ENCODE measurements around the gene BNC2.
"Not testable (repeated sequence)": the region's sequence is repeated elsewhere in the genome, so short reads cannot be mapped to it uniquely, and the experiment has no call there.

The BNC2 gene

GRCh38 chr9:16496908-16497307 lies 373.6 kb downstream of the BNC2 start:
- no peak for DNase-seq (ENCODE audit: low read depth)

DNA sequence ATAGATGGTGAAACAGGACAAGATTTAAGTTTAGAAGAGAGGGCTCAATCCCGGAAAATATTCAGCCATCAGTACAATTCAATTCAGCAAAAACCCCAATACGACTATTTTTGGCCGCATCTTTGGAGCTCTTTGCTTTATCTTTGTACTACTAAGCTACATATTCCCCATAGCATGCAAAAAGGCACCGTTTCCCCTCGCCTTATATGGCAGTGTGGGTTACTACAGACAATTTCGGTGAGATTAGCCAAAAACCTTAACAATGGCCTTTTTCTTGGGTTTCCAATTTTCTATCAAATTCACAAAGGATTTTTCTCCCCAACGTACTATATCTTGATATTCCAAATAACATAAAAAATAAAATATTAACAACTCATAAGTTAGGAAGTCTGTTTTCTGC lies 382.6 kb downstream of the BNC2 start:
- no peak for DNase-seq (ENCODE audit: low read depth)

DNA sequence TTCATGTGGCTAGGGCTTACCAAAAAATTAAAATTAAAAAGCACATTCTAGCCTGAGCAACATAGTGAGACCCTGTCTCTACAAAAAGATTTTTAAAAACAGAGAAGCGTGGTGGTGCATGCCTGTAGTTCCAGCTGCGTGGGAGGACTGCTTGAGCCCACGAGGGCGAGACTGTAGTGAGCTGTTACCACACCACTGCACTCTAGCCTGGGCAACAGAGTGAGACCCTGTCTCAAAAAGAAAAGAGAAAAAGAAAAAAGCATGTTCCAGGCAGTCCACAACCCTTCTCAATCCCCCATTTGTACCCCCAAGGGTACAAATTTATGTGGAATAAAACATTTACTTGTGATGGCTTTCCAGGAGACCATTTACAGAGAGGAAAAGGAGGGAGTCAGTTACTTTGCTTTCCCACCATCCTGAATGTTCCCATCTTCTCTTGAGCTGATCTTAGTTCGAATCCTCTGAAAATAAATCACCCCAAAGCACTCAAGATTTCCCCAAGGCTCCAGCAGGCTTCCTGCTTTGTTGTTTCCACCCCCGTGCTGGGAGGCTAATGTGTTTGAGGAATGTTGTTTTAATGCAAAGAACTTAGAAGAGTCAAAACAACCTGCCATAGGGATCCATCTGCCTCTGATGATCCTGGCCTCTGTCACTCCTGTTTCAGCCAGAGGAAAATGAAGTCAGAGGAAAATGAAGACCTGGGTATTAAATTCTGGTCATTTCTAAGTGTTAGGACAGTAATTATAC lies 384.7 kb downstream of the BNC2 start:
- DNase-seq (ENCODE audit: low read depth), result no peak

GRCh38 chr9:16485160-16485559 lies 385.3 kb downstream of the BNC2 start:
- DNase-seq (ENCODE audit: low read depth), result no peak

DNA sequence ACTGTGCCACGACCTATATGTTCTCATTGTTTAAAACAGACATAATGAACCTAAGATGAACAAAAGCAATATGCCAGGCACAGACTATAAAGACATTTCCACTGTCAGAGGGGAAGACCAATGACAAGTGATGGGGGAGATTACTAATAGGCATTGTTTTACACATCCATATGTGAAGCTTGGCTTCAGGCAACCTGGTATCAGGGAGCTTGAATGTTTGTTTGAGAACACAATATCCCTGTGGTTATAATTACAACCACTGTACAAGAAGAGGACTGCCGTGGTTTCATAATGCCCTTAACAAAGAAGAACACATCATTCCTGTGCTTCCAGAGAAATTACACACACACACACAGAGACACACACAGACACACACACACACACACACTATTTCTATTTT lies 385.7 kb downstream of the BNC2 start:
- no peak for DNase-seq (ENCODE audit: low read depth)

GRCh38 chr9:16484180-16484579 lies 386.3 kb downstream of the BNC2 start:
- DNase-seq (ENCODE audit: low read depth), result no peak

DNA sequence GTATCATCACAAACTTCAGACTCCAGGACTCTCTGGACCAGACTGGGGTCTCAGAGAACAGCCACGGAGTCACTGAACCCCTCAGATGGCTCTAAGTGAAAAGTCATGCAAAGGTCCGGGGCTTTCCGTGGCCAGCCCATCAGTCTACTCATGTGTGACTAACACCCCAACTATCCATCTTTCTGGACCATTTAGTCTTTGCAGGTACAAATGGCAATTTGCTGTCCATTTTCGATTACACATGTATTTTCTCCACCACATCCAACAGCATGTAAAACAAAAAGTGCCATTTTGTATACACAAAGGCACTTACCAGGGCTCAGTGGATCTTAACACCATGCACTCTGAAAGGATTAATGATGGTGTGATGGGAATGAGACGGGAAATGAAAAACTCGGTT lies 387.7 kb downstream of the BNC2 start:
- DNase-seq (ENCODE audit: low read depth), result no peak

DNA sequence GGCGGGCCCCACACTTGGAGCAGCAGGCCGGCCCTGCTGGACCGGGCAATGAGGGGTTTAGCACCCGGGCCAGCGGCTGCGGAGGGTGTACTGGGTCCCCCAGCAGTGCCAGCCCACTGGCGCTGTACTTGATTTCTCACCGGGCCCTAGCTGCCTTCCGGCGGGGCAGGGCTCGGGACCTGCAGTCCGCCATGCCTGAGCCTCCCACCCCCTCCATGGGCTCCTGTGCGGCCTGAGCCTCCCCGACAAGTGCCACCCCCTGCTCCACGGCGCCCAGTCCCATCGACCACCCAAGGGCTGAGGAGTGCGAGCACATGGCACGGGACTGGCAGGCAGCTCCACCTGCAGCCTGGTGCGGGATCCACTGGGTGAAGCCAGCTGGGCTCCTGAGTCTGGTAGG lies 389.9 kb downstream of the BNC2 start:
- DNase-seq (ENCODE audit: low read depth), result not testable (repeated sequence)

DNA sequence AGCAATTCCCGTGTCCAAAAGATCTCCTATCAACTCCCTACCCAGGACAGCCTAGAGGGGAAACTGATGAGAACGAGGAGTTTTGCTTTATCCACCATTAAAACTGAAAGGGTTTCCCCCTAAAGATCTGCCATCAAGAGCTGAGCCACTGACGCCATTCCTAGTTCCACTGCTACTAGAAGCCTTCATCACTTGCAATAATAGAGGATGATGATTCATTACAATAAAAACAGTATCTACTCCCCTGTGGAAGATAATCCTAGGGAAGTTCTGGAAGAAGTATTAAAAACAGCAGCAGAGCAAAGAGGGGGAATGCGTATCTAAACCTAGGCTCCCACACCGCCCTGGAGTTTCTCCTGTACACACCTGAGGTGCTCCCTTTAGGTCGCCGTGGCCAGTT lies 394.5 kb downstream of the BNC2 start:
- no peak for DNase-seq (ENCODE audit: low read depth)

GRCh38 chr9:16475257-16475656 lies 395.2 kb downstream of the BNC2 start:
- no peak for DNase-seq (ENCODE audit: low read depth)

DNA sequence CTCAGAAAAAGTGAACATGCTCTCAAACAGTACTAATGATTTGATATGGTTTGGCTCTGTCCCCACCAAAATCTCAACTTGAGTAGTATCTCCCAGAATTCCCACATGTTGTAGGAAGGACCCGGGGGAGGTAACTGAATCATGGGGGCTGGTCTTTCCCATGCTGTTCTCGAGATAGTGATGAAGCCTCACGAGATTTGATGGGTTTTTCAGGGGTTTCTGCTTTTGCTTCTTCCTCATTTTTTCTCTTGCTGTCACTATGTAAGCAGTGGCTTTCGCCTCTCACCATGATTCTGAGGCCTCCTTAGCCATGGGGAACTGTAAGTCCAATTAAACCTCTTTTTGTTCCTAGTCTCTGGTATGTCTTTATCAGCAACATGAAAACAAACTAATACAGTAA lies 401.3 kb downstream of the BNC2 start:
- DNase-seq (ENCODE audit: low read depth), result no peak

DNA sequence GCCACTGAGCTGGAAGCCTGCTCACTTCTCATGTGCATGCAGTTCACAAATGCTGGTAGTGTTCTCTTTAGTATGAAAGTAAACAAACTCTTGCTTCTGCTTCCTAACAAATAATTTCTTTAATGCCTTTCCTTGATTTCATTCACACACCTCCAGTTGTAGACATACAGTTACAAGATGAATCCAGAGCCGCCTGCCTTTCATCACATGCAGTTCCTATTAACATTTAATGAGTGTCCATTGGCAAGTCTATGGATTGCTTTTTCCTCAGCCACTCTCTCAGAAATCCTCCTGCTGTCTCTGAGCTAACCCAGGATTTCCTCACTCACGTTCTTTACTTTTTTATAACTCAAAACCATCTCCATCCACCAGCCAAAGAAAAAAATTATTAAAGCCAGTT lies 408.6 kb downstream of the BNC2 start:
- DNase-seq (ENCODE audit: low read depth), result no peak

- no peak for DNase-seq (ENCODE audit: low read depth)
Measured at GRCh38 chr9:16461137-16461840, 409.2 kb downstream of the BNC2 start.

- no peak for DNase-seq (ENCODE audit: low read depth)
Measured at GRCh38 chr9:16460696-16461095, 409.8 kb downstream of the BNC2 start.

DNA sequence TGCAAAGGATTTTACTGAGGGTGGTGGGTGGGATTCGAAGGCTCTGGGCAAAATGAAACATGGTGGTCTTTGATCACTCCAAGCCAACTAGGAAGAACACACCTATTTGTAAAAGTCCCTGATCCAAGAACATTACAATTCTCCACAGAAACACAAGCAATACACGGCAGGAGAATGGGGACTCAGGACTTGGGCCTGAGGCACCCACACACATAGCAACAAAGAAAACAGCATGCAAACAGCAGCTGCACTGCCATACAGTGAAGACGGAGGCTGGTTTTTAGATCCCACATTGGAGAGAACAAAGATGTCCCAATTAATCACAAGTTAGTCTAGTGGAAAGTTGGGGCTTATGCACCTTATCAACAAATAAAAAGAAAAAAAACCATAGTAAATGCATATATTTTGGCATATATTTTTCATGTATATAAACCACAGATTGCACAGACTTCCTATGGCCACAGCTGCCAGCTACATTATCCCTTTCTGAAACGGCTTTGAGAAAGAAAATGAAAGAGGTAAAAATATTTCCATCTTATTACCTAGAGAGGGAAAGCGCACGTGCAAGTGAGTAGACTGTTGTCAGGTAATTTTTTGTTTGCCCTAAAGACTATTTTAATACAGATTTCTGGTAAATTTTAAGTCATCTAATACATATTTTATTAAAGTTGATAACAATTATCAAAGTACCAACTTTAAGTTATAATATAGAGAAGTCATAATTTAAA lies 410.9 kb downstream of the BNC2 start:
- DNase-seq (ENCODE audit: low read depth), result no peak

DNA sequence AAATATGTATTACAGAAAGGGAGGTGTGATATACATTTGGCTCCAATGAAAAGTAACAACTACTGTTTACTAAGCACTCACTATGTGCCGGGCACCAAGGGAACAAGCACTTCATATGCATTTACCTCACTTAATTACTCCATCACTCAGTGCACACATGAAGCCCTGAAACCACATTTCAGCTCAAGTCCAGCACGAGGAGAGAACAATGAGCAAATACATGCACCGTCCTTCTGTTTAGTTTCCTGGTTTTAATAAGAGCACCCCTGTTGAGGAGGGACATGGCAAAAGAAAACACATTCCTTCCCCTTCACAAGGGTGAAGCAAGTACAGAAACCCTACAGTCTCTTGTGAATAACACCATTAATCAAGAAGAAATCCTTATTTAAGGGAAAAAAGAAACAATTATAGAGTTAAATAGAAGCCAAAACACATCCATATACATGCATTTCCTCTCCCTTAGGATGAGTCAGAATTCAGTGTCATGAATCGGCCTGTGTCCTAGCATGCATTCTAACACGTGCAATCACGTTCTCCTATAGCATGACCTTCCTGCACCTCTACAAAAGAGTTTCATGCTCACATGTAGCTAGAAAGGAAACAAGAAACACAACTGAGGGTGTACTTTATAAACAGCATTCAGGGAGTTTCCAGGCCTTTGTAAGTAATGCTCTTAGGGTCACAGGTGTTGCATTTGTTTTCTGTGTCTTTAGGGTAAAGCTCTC lies 411.6 kb downstream of the BNC2 start:
- DNase-seq (ENCODE audit: low read depth), result no peak

GRCh38 chr9:16455842-16456241 lies 414.6 kb downstream of the BNC2 start:
- no peak for DNase-seq (ENCODE audit: low read depth)

DNA sequence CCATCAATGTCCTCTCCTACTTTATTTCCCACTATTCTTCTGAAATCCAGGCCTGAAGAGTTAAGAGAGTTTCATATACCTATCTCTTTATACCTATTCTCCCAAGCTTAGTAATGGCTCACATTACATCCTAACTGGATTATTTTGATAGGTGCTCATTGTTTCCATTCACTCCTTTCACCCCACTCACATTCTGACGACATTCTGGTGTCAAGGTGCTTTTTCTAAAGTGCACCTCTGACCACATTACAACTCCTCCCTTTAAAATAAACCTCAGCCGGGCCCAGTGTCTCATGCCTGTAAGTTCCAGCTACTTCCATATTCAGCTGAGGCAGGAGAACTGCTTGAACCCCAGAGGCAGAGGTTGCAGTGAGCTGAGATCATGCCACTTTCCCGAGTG lies 417.1 kb downstream of the BNC2 start:
- DNase-seq (ENCODE audit: low read depth), result no peak

- DNase-seq (ENCODE audit: low read depth), result no peak
Measured at GRCh38 chr9:16450578-16450977, 419.9 kb downstream of the BNC2 start.

DNA sequence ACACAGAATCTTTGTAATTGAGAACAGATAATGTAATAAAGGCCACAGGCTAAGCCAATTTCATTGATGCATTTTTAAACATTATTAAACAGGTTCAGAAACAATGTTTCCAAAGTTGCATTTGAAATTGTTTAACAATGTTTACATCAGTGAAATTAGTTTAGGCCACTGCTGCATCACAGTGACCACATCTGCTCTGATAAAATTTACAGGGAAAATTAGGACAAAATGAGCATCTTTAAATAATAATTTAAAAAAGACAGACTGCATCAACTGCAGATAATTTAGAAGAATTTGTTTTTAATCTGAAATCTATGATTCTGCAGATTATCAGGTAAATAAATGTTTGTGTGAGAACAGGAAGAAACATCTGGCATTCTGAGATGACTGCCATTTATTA lies 420.4 kb downstream of the BNC2 start:
- DNase-seq (ENCODE audit: low read depth), result no peak

DNA sequence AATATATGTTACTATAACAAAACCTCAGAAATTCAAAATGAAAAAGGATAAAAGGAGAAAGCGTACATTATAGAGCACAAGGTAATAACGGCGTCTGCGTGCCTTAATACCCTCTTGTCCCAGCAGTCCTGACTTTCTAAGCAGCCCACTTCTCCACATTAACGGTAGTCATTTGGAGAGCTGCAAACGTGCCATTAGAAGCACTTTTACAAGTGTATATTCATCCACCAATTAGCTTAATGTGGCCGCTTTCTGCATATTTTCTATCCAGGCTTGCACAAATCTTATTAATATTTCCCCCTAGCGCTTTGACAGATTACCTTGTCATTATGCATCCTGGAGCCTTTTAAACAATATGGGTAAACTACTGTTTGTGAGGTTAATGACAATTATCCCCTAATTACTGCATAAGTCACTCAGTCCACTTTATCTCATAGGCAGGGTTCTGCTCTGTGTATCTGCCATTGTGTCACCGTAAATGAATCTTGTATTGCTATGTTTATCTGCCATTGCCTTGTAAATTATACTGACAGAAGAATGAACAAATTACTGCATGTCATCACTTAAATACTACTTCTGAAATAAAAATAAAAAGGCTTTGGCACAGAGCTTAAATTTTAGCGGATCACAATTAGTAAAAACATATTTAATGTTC lies 421.3 kb downstream of the BNC2 start:
- no peak for DNase-seq (ENCODE audit: low read depth)

GRCh38 chr9:16447946-16448345 lies 422.5 kb downstream of the BNC2 start:
- DNase-seq (ENCODE audit: low read depth), result no peak
